Measurements from ENCODE around the gene ZNF322.
"Not testable (repeated sequence)": the region's sequence is repeated elsewhere in the genome, so short reads cannot be mapped to it uniquely, and the experiment has no call there.

Gene ZNF322

GRCh38 chr6:26659042-26659999, at the start of gene ZNF322:
Gene ZNF322, minus strand, starts transcription at chr6:26659746. Its CDS starts 21,193 bp downstream, at chr6:26638553.
- peak; percentile 81 for DNase-seq

DNA sequence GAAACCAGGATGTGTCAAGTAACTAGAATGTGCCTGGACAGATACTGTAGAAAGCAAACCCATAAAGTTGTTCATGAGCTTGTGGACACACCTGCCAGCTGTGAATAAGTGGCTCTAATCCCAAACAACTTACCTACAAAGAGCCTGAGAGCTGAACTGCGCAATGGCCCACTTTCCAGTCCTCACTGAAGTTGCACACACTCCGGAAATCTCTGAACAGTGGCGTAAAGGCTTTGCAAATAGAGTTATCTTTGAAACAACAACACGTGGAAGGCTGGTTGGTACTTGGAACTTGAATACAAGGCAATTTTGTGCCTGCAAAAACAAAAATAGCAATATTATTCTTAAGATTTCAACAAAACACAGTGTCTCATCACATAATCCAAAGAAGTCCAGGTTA, 46.2 kb upstream of the ZNF322 start:
- DNase-seq, result not testable (repeated sequence)

- DNase-seq, result not testable (repeated sequence)
These were observed 45.8 kb upstream of the ZNF322 start for GRCh38 chr6:26705352-26705751.

DNA sequence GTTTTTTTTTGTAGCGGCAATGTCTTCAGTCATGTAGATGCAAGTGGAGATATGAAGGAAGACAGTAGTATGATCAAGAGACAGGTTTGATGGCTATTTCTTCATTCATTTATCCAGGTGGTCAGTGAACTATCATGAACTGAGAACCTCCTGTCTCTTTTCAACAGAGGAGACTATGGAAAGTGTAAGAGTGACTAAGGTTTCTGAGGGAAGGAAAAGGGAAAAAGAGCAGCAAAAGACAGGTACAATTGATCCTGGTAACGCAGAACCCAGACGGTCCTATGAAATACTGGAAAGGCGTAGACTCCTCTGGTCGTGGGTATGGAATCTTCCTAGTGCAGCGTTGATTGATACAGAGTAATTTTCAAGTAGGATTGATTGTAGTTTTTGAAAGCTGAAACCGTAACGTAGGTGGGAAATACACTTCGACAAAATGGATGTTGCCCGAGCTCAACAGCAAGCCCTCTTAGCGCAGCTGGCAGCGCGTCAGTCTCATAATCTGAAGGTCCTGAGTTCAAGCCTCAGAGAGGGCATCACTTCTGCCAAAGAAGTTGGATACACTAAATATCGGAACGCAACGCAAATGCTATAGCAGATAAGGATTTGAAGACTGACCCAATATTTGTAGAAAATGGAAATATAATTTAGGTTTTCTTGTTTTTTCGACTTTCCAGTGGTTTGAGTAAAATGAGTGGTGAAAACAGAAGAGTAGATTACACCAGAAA, 41.6 kb upstream of the ZNF322 start:
- not testable (repeated sequence) for DNase-seq

DNA sequence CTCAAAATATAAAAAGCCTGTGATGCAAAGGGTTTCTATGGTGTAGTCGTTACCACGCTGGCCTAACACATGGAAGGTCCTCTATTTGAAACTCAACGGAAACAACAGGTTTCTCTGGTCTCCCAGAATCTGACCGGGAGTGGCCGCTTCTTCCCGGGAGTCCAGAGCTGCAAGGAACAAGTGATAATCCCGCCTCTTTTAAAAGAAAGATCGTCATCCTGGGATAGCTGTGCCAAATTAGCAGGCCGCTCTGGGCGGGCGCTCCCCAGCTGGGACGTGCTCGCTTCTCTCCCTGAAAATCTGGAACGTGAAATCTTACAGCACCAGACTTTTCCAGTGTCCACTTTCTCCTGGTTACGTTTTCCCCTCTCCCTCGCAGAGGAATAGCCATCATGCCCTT, 38.0 kb upstream of the ZNF322 start:
- DNase-seq, result not testable (repeated sequence)

GRCh38 chr6:26689324-26689947, 29.9 kb upstream of the ZNF322 start:
- DNase-seq, result not testable (repeated sequence)

DNA sequence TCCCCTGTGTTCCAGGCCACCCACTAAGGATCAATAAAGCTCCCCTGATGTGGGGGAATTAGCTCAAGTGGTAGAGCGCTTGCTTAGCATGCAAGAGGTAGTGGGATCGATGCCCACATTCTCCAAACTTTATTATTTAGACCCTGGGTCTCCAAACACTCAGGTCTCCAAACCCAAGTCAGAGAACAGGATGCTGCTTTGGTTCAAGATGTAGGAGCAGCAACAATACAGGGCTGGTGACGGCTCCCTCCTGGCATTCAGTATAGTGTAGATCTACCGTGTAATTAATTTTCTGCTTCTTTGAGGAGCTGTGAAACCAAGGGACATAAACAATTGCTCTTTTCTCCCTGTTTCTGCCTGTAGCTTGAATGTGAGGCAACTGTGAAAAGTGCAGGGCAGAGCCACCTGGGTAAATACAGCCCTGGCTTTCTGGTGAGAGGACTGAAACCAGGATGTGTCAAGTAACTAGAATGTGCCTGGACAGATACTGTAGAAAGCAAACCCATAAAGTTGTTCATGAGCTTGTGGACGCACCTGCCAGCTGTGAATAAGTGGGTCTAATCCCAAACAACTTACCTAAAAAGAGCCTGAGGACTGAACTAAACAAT, 23.0 kb upstream of the ZNF322 start:
- DNase-seq, result not testable (repeated sequence)

DNA sequence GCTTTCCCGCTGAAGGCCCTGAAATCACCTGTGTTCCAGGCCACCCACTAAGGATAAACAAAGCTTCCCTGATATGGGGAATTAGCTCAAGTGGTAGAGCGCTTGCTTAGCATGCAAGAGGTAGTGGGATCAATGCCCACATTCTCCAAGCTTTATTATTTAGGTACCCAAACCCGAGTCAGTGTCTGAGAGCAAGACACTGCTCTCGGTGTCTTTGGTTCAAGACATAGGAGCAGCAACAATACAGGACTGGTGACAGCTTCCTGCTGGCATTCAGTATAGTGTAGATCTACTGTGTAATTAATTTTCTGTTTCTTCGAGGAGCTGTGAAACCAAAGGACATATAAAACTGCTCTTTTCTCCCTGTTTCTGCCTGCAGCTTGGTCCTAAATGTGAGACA, 13.7 kb upstream of the ZNF322 start:
- DNase-seq, result not testable (repeated sequence)

- DNase-seq, result not testable (repeated sequence)
These were observed 11.0 kb upstream of the ZNF322 start for GRCh38 chr6:26670558-26670957.

GRCh38 chr6:26670003-26670402, 10.5 kb upstream of the ZNF322 start:
- not testable (repeated sequence) for DNase-seq

- no peak for DNase-seq
These were observed 435 bp upstream of the ZNF322 start for GRCh38 chr6:26660000-26660361.

DNA sequence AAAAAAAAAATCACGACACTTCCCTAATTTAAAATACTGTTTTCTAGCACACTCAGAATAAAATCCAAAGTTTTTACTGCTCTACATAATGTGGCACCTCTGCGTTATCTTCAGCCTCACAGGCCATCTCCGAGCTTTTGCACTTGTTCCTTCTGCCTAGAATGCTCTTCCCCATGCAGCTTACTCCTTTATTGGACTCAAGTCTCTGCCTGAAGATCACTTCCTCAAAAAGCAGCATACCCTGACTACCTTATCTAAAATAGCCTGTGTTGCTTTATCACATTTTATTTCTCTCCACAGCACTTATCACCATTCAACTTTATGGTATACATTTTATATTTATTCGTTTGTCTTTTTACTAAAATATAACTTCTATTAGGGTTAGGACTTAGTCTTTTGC, 2.3 kb downstream of the ZNF322 start:
- no peak for DNase-seq

GRCh38 chr6:26653007-26653406, 6.5 kb downstream of the ZNF322 start:
- no peak for DNase-seq

DNA sequence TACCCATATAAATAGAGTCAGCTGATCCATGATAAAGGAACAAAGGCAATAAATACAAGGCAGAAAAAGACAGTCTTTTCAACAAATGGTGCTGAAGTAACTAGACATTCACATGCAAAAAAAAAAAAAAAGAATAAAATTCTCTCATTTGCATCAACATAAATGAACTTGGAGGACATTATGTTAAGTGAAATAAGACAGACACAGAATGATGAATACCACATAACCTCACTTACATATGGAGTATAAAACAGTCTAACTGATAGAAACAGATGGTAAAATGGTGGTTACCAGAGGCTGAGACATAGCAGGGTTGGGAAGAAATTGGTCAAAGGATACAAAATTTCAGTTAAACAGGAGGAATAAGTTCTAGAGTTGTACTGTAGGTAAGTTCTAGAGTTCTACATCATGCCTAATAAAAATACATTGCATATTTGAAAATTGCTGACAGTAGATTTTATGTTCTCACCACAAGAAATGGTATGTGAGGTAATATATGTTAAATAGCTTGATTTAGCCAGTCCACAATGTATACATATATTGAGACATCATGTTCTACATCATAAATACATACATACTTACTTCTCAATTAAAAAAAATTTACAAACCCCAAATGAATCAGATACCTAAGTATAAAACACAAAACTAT, 8.3 kb downstream of the ZNF322 start:
- DNase-seq, result no peak

DNA sequence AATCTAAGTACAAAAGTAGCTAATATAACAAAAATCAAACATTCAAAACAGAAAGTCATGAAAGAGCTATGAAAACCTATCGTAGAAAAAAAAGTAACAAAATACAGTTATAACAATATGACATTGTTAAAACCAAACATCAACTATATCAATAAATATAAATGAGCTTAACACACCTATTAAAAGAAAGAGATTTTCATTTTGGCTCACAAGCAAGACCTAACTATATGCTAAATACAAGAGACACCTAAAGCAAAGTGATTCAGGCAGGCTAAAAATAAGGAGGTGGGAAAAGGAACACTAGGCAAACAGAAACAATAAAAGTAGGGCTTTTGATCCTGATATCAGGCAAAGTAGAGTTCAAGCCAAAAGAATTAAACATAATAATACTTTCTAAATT, 13.5 kb downstream of the ZNF322 start:
- no peak for DNase-seq

- DNase-seq, result no peak
These were observed 18.7 kb downstream of the ZNF322 start for GRCh38 chr6:26640806-26641205.

DNA sequence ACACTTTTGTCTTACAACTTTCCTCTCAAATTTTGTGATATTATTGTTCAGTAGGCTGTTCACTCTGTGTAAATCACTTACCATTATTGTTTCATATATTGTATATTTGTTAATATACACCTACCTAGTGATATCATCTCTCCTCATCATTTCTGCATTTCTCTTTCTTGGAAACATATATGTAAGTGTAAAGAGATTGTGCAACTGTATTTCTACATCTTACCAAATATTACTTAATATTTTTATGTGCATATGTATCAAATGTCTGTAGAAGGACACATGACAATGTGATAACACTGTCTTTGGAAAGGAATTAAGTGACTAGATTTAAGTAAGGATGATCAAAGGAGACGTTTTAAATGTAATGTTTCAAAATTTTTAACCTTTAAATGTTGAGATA, 30.2 kb downstream of the ZNF322 start:
- no peak for DNase-seq

DNA sequence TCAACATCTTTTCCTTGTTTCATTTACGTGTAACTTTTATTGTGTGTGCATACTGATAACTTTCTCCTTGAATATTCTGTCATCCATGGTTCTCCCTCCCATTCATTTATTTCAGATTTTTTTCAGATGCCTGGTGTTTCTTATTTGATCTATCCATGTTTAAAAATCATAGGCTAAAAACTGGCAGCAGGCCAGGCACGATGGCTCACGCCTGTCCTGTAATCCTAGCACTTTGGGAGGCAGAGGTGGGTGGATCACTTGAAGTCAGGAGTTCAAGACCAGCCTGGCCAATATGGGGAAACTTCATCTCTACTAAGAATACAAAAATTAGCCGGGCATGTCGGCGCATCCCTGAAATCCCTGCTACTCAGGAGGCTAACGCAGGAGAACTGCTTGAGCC, 31.7 kb downstream of the ZNF322 start:
- no peak for DNase-seq

DNA sequence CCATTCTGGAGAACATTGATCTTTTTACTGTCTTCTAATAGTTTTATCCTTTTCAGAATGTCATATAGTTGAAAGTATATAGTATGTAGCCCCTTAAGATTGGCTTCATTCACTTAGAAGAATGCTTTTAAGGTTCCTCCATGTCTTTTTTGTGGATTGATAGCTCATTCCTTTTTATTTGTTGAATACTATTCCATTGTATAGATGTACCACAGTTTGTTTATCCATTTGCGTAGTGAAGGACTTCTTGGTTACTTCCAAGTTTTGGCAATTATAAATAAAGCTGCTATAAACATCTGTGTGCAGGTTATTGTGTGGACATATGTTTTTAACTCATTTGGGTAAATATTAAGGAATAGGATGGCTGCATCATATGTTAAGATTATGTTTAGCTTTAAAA, 35.0 kb downstream of the ZNF322 start:
- no peak for DNase-seq

- no peak for DNase-seq
These were observed 36.1 kb downstream of the ZNF322 start for GRCh38 chr6:26623339-26623859.

GRCh38 chr6:26613689-26614683, 45.6 kb downstream of the ZNF322 start:
- DNase-seq, result no peak
